ENCODE results near the gene IL24. TPM values are rescaled to one million over a fixed set of nuclear protein-coding genes. Genes with fewer than 3 reads are reported as not detected.

Gene IL24
- polyA plus RNA-seq, 1 donor, result 0.14 TPM

DNA sequence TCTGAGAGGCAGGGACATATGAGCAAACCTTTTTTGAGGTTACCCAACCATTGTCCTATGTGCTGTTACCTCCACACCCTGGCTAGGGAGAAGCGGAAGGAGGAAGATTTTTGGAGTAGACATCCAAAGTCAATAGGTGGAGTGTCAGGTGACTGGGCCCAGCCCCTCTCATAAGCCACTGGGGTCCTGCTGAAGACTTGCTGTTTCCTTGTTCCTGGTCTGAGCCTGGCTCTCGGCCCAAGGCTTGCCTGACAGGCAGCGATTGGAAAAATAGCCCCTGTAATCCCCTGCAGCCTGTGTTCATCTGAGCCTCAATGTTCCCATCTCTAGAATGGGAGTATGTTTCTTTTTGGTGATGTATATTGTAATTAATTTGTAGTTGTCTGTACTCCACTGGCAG is 55.9 kb downstream of the IL24 start:
- no peak for DNase-seq (ENCODE audit: low read depth)

DNA sequence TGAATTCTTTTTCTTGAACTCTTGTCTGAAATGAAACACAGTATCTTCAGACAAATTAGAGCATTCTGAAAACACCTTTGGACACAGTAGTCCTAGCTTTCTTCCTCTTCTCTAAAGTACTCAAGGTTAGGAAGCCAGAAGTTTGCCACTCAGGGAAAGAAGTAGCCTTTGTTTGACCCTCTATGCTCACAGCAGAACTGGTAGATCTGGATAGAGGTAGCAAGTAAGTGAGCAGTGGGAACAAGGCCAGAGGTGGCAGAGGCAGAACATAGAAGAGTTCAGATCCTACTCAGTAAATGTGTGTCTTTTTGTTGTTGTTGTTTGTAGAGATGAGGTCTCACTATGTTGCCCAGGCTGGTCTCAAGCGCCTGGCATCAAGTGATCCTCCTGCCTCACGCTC is 56.4 kb downstream of the IL24 start:
- no peak for DNase-seq (ENCODE audit: low read depth)

Other genes with a start within 250 kb of the IL24 start
- gene MAPKAPK2, start 212.5 kb upstream of the IL24 start, polyA plus RNA-seq (ENCODE audit: insufficient read length), result 75.5 TPM
- not detected for gene IL19, start 126.7 kb upstream of the IL24 start, polyA plus RNA-seq (ENCODE audit: insufficient read length)
- gene IL10, start 124.9 kb upstream of the IL24 start, polyA plus RNA-seq (ENCODE audit: insufficient read length), result 0.49 TPM
- gene IL20, start 31.8 kb upstream of the IL24 start, polyA plus RNA-seq (ENCODE audit: insufficient read length), result not detected
- 1.2 TPM for gene FCMR, start 24.5 kb downstream of the IL24 start, polyA plus RNA-seq (ENCODE audit: insufficient read length)
- not detected for gene PIGR, start 49.0 kb downstream of the IL24 start, polyA plus RNA-seq (ENCODE audit: insufficient read length)
- not detected for gene FCAMR, start 73.0 kb downstream of the IL24 start, polyA plus RNA-seq (ENCODE audit: insufficient read length)
- gene C1orf116, start 135.3 kb downstream of the IL24 start, polyA plus RNA-seq (ENCODE audit: insufficient read length), result 0.08 TPM
- gene YOD1, start 153.8 kb downstream of the IL24 start, polyA plus RNA-seq (ENCODE audit: insufficient read length), result 6.8 TPM
- 8.8 TPM for gene PFKFB2, start 155.8 kb downstream of the IL24 start, polyA plus RNA-seq (ENCODE audit: insufficient read length)
- 0.18 TPM for gene C4BPB, start 191.4 kb downstream of the IL24 start, polyA plus RNA-seq (ENCODE audit: insufficient read length)
- gene C4BPA, start 206.8 kb downstream of the IL24 start, polyA plus RNA-seq (ENCODE audit: insufficient read length), result 0.47 TPM